VCaP (cell line): Measurements from ENCODE around the gene RMND5B.

ENCODE experiments used
- H3K27ac ChIP-seq: fragments of 450-650 bp; 2 replicates; pipeline ENCODE4 v1.5.1; 2017
- TF ChIP-seq, protein P1 (sequence below): fragments of 450-650 bp; conservative IDR thresholded peaks from 2 replicates; pipeline ENCODE4 v1.5.1; 2017; ENCODE audit warnings: mild to moderate bottlenecking, moderate library complexity

The RMND5B gene

DNA sequence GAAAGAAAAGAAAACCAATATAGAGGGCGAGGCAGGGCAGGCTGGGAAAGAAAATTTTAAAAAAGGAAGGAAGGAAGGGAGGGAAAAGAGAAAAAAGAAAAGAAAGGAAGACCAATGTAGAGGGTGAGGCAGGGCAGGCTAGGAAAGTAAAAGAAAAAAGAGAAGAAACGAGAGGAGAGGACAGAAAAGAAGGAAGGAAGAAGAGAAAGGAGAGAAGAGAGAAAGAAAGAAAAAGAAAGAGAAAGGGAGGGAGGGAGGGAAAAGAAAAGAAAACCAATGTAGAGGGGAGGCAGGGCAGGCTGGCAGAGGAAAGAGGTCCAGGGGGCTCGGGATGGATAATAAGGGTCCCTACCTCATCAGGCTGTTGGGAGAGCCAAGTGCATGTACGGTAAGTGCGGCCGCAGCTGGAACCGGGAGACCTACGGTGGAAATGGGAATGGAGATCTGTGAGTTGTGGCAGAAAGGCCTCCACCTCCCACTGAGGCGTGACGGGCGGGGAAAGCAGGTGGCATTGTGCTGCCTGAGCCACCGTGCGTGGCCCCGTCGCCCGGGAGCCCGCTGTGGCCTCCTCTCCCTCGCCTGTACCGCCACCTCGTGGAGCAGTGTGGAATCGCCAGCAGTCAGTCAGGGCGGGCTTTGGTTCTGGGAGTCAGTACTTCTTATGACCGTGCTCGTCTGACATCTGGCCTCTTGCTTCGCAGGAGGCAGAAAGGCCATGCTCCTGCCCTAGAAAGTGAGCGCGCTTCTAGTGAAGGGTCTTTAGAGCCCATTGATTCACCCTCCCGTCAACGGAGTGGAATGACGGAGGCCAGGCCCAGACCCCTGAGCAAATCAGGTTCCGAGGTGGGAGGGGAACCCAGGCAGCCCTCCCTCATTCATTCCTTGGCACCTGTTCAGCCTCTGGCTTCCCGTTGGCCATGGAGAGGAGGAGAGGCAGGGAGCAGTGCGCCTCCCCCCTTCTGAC is 33.2 kb downstream of the RMND5B start:
- TF ChIP-seq, protein P1, sequence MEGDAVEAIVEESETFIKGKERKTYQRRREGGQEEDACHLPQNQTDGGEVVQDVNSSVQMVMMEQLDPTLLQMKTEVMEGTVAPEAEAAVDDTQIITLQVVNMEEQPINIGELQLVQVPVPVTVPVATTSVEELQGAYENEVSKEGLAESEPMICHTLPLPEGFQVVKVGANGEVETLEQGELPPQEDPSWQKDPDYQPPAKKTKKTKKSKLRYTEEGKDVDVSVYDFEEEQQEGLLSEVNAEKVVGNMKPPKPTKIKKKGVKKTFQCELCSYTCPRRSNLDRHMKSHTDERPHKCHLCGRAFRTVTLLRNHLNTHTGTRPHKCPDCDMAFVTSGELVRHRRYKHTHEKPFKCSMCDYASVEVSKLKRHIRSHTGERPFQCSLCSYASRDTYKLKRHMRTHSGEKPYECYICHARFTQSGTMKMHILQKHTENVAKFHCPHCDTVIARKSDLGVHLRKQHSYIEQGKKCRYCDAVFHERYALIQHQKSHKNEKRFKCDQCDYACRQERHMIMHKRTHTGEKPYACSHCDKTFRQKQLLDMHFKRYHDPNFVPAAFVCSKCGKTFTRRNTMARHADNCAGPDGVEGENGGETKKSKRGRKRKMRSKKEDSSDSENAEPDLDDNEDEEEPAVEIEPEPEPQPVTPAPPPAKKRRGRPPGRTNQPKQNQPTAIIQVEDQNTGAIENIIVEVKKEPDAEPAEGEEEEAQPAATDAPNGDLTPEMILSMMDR, result peak; percentile 100
- H3K27ac ChIP-seq, result peak overlapping the region; percentile 27; the same call in 1 of the 2 replicates

DNA sequence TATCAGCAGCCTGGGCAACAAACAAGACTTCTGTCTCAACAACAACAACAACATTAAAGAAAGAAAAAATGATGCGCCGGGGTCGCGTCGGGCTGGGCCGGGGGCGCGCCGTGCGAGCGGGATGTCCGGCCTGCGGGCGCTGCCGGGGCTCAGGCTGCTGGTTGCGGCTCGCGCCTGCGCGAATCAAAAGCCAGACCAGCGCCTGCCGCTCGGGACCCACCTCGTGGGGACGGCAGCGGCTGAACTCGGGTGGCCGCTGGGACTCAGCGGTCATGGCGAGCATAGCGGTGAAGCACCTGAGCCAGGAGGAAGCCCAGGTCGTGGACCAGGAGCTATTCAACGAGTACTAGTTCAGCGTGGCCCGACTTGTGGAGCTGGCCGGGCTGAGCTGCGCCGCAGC is 34.8 kb downstream of the RMND5B start:
- H3K27ac ChIP-seq, result no peak overlapping the region
- TF ChIP-seq, protein P1, result no peak

DNA sequence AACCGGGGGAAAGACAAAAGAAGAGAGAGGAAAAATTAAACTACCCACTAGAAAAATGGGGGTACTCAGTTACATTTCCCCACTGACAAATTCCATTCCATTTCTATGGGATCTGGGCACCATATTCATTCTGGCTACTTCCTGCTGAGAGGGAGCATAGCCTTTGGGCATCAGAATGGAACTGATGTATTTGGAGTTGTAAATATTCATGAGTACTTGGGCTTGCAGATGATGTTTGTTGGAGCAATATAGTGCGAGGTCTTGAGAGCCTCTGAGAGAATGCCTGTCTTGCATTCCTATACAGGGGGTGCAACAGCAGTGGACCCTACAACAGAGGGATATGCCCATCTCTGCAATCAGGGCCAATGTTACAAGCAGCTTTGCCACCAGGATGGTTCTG is 39.6 kb downstream of the RMND5B start:
- TF ChIP-seq, protein P1, result no peak
- no peak overlapping the region for H3K27ac ChIP-seq

DNA sequence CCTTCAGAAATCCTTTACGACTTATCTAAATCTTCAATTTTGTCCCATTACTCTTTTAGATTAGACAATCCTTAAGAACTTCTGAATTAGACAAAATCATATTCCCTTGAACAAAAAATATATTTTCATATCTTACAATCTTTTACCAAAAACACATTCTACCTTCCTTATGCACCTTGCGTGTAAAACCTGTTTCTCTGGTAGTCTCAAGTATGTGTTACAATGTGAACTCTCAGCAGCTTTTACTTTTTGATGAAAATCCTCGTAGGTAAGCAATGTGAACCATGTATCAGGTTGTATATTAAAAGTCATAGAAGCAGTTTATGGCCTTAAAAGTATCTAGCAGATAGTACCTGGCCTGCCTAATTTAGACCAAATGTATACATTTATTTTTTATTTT is 43.6 kb downstream of the RMND5B start:
- H3K27ac ChIP-seq, result no peak overlapping the region
- TF ChIP-seq, protein P1, result no peak

DNA sequence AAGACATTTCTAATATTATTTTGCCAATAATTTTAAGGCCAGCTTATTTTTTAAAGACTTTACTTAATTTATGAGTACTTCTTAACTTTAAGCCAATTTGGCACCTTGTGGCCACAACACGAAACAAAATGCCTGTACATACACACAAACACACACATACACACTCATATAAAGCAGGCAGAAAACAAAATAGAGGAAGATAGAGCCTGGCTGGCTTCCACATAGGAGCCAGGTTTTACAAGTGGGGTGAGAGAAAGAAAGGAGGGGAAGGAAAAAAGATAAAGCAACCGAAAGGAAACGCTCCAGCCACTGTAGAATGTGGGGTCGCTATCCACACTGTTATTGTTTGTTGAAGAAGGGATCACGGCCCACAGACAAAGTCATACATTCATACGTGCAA is 46.0 kb downstream of the RMND5B start:
- TF ChIP-seq, protein P1, result no peak
- H3K27ac ChIP-seq, result no peak overlapping the region

DNA sequence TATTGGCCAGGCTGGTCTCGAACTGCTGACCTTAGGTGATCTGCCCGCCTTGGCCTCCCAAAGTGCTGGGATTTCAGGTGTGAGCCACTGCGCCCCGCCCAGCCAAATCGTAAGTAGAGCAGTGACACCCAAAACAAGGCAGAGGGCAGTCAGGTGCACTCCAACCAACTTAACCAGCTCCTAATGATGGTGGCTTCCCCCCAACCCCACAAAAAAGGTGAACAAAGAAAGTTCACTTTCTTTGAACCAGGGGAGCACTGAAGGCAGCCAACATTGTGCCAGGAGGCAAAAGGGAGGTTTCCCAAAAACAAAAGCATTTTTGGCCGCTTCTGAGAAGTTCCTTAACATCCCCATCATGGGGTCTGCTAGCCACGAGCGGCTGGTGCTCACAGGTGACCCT is 46.8 kb downstream of the RMND5B start:
- no peak overlapping the region for H3K27ac ChIP-seq
- TF ChIP-seq, protein P1, result no peak

DNA sequence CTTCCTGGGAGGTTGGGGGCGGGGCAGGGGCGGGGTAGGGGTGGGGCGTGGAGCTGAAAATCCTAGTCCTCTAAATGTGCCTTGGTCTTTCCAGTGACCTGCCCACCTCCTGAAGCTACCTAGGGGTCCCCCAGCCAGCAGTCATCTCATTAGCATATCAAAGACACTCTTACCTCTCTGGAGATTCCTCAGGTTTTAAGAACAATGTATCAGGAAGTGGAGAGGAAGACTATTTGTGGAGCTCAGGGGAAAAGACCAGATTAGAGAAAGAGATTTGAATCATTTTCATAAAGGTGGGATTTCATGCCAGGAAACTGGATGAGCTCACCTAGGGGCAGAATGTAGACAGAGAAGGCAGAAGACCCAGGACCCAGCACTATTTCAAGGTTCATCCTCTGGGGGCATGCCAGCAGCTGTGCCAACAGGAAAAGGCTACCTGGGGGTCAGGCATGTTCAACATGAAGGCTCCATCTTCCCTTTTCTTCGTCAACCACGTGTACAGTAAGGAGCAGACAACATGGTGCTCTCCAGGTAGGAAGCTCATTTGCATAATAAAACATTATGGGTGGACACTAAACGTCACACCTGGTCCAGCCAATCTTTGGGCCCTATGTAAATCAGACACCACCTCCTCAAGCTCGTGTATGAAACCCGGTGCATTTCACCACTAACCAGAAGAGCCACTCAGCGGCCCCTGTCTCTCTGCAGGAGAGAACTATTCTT is 49.5 kb downstream of the RMND5B start:
- H3K27ac ChIP-seq, result no peak overlapping the region
- TF ChIP-seq, protein P1, result no peak
